PFSK-1 (cell line): ENCODE measurements around the gene SMC2.

Source experiments
- POLR2AphosphoS5 ChIP-seq: IDR thresholded peaks from 2 replicates; pipeline ENCODE4 v1.6.1; 2012; ENCODE audit warnings: low read depth, mild to moderate bottlenecking, control low read depth, low read length, moderate library complexity
- SIN3A ChIP-seq: IDR thresholded peaks from 2 replicates; pipeline ENCODE4 v1.6.1; 2012; ENCODE audit warnings: mild to moderate bottlenecking, low read length, moderate library complexity, borderline replicate concordance; ENCODE audit not compliant: insufficient read depth
- TAF1 ChIP-seq: IDR thresholded peaks from 2 replicates; pipeline ENCODE4 v1.6.1; 2012; ENCODE audit warnings: low read length, control low read depth, borderline replicate concordance; ENCODE audit not compliant: insufficient read depth
- TF ChIP-seq, protein P1 (sequence below), 2 experiments: IDR thresholded peaks; 2 replicates each; pipeline versions ENCODE4 v1.6.1 to v1.8.0; 2011 to 2012; ENCODE audit warnings: low read depth in 2 of 2, low read length in 2 of 2, control low read depth in 1 of 2, inconsistent platforms in 1 of 2, mild to moderate bottlenecking in 1 of 2, moderate library complexity in 1 of 2; ENCODE audit not compliant: insufficient read depth in 1 of 2

DNA sequence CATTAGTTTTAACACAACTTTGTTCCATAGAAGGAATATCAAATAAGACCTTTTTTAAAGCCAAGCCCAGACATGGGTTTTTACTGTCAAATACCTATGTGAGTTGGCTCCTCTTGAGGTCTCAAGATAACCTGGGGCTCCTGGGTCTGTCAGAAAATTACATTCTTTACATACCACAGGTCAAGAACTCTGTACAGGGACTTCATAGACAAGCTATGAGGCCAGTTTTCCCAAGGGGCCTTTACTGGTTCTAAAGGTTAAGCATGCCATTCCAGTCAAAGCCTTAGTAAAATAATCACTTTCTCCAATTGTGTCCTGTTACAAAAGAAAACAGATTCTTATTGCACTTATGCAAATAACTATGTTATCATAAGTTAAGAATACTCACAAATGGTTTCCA lies 15.5 kb upstream of the SMC2 start:
- no peak for TF ChIP-seq POLR2AphosphoS5
- TF ChIP-seq, protein P1, sequence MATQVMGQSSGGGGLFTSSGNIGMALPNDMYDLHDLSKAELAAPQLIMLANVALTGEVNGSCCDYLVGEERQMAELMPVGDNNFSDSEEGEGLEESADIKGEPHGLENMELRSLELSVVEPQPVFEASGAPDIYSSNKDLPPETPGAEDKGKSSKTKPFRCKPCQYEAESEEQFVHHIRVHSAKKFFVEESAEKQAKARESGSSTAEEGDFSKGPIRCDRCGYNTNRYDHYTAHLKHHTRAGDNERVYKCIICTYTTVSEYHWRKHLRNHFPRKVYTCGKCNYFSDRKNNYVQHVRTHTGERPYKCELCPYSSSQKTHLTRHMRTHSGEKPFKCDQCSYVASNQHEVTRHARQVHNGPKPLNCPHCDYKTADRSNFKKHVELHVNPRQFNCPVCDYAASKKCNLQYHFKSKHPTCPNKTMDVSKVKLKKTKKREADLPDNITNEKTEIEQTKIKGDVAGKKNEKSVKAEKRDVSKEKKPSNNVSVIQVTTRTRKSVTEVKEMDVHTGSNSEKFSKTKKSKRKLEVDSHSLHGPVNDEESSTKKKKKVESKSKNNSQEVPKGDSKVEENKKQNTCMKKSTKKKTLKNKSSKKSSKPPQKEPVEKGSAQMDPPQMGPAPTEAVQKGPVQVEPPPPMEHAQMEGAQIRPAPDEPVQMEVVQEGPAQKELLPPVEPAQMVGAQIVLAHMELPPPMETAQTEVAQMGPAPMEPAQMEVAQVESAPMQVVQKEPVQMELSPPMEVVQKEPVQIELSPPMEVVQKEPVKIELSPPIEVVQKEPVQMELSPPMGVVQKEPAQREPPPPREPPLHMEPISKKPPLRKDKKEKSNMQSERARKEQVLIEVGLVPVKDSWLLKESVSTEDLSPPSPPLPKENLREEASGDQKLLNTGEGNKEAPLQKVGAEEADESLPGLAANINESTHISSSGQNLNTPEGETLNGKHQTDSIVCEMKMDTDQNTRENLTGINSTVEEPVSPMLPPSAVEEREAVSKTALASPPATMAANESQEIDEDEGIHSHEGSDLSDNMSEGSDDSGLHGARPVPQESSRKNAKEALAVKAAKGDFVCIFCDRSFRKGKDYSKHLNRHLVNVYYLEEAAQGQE (IDR thresholded peaks at IDR 0.05; ENCODE audit: insufficient read depth in 1 of 2, low read depth in 2 of 2, low read length in 2 of 2) = no peak
- TF ChIP-seq SIN3A = no peak
- TF ChIP-seq TAF1 = no peak
